ENCODE data around the gene COL5A1.

COL5A1 gene

DNA sequence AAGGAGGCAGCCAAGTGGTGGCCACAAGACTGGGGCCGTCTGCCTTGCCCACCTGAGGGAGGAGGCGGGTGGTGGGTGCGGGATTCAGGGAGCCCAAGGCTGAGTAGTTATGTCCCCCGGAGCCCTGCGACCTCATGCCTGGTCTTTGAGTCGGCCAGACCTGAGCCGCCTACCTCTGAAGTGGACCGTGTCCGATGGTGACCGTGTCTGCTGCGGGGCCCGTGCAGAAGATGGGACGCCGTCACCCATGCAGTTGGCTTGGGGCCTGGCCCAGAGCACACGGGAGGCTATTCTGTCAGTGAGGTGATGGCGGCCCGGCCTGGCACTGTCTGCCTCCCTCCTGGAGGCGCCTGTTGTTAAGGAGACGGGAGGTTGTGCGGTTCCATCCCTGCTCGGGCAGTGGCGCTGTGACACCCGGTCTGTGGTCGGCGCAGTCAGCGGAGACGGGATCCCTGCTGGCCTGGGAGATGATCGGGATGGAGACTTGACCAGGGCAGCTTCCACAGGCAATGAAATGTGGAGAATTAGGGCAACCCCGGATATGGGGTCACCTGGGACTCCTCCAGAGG, 176.5 kb downstream of the COL5A1 start:
- no peak for DNase-seq (ENCODE audit: low read depth)

- no peak for DNase-seq (ENCODE audit: low read depth)
These were observed 177.0 kb downstream of the COL5A1 start for GRCh38 chr9:134818591-134818990.

DNA sequence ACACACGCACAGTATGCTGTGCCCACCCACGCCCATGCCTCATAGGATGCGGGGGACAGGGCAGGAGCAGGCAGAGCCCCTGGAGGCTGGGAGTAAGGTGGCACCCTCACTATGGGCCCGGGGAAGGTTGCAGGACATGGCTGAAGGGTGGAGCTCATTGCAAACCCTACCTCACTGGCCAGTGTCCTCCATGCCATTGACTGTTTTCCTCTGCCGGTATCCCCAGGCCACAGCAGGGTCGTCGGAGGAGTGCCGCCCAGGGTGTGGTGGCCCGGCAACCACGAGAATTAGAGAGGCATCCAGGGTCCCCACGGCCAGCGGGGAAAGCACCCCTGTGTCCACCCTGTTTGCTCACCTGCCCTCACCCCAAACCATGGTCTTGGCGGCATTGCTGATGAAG, 179.3 kb downstream of the COL5A1 start:
- DNase-seq (ENCODE audit: low read depth), result no peak

- DNase-seq (ENCODE audit: low read depth), result no peak
These were observed 180.9 kb downstream of the COL5A1 start for GRCh38 chr9:134822541-134822940.

DNA sequence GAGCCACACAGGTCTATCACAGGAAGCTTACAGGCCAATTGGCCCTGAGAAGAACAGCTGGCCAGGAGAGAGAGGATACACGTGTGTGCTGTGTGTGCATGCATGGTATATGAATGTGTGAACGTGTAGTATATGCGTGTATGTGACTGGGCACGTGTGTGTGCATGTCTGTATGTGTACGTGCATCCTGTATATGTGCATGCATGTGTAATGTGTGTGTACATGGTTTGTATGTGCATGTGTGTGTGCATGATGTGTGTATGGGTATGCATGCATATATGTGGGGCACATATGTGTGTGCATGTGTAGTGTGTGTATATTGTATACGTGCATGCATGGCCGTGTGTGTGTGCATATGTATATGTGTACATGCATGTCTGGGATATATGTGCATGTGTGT, 182.0 kb downstream of the COL5A1 start:
- no peak for DNase-seq (ENCODE audit: low read depth)

DNA sequence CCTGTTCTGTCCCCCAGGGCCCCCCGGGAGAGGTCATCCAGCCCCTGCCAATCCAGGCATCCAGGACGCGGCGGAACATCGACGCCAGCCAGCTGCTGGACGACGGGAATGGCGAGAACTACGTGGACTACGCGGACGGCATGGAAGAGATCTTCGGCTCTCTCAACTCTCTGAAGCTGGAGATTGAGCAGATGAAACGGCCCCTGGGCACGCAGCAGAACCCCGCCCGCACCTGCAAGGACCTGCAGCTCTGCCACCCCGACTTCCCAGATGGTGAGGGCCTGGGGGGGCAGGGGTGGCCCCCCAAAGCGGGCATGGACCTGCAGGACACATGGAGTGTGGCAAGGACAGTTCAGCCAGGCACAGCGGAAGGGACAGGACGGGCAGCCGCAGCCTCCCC, 183.0 kb downstream of the COL5A1 start:
- DNase-seq (ENCODE audit: low read depth), result no peak

DNA sequence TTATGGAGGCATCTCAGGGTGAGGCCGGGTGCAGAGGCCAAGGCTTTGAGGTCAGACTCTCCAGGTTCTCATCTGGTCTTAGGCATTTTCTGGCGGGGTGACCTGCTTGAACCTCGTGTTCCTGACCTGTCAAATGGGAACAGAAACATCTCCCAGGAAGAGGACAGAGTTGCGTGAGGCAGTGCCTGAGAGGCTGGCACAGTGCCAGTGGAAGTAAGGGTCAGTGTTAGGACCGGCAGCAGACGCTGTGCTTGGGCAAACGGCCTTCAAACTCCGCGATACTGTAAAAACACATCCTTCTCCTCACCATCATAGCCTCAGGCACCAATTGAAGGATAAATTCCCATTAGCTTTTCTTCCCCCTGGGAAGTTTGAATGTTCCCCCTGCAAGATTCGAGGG, 183.4 kb downstream of the COL5A1 start:
- no peak for DNase-seq (ENCODE audit: low read depth)

DNA sequence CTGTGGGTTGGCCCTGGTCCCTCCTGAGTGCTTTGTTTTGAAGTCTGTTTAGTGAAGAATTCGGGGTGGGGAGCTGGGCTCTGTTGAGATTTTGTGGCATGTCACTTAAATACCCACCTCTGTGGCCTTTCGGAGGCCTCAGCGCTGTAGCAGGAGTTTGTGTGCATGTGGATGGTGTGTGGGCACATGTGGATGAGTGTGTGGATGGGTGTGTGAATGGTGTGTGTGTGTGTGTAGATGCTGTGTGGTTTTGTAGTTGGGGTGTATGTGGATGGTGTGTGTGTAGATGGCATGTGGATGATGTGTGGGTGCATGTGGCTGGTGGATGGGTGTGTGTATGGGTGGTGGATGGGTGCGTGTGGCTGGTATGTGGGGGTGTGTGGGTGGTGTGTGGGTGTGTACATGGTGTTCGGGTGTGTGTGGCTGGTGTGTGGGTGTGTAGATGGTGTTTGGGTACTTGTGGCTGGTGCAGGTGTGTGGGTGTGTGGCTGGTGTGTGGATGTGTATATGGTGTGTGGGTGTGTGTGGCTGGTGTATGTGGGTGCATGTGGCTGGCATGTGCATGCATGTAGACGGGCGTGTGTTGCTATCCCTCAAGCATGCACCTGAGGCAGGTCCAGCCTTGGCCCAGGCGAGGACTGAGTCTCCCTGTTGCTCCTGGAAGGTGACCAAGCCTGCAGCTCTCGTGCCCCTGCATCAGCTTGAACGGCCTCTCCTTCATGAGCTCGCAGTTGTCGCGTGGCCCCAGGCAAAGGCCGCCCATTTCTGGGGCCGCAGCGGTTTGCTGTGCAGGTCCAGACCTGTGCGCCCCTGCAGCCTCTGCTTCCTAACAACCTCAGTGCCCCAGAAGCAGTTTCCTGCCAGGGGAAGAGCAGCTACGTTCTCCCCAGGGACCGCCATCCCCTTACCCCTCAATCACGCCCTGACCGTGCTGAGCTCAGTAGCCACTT, 185.0 kb downstream of the COL5A1 start:
- no peak for DNase-seq (ENCODE audit: low read depth)

DNA sequence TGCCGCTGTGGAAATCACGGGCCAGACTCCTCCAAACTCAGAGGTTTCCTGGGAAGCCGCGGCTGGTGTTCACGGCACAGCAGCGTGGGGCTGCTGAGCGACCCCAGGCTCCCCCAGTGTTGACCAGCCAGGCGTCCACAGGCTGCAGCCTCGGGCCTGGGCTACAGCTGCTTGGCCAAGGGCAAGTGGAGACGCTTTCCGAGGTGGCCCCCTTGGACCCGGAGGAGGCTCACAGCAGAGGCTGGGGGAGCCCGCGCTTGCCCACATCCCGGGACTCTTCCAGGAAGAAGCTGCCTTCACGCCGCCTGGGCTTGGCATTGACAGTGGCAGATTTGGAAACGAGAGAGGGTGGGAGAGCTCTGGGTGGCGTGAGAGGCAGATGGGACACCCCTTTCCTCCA, 186.0 kb downstream of the COL5A1 start:
- no peak for DNase-seq (ENCODE audit: low read depth)

DNA sequence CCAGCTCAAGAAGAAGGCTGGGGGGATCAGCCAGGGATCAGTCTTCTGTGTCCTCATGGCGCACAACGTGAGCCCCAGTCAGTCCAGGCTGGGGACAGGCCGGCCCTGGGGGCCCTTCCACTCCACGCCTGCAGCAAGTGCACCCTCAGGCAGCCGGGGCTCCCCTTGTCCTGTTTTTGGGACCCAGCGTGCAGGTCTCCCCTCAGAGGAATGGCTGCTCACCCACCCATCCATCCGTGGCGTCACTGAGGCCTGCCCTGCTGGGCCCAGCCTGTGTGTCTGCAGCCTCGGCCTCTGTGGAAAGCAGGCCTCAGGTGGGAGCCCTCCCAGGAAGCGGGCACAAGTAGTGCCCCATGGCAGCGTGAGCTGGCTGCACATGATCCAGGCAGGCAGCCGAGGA, 186.4 kb downstream of the COL5A1 start:
- no peak for DNase-seq (ENCODE audit: low read depth)

- DNase-seq (ENCODE audit: low read depth), result no peak
These were observed 187.3 kb downstream of the COL5A1 start for GRCh38 chr9:134828892-134829291.

DNA sequence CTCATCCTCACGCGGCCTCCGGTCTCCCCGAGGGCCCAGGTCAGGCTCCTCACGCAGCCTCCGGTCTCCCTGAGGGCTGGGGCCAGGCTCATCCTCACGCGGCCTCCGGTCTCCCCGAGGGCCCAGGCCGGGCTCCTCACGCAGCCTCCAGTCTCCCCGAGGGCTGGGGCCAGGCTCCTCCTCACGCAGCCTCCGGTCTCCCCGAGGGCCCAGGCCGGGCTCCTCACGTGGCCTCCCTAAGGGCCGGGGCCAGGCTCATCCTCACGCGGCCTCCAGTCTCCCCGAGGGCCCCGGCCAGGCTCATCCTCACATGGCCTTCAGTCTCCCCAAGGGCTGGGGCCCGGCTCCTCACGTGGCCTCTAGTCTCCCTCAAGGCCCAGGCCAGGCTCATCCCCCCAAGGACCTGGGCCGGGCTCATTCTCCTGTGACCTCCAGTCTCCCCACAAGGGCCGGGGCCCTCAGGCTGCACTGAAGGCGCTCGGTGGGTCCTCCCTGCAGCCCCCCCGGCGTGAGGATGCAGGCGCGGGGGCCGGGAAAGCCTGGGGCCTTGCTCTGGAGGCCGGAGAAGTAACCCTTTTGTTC, 187.8 kb downstream of the COL5A1 start:
- no peak for DNase-seq (ENCODE audit: low read depth)

DNA sequence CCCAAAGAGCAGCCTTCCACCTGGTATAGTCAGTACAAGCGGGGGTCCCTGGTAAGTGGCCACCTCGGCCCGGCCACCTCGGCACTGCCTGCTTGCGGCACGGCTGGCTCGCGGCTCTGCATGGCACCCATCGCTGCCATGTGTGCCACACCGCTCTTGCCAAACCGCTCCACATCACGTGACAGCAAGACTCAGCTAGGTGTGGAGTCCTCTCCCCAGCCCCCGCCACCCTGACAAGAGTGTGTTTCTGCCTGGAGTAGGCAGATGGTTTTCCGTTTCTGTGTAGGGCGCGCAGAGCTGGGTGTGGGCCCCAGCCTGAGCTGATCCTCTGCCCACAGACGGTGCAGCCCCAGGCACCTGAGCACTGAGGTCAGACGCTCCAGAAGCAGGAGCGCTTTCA, 188.5 kb downstream of the COL5A1 start:
- no peak for DNase-seq (ENCODE audit: low read depth)

- no peak for DNase-seq (ENCODE audit: low read depth)
These were observed 189.5 kb downstream of the COL5A1 start for GRCh38 chr9:134830926-134831720.

GRCh38 chr9:134832471-134832870, 190.9 kb downstream of the COL5A1 start:
- no peak for DNase-seq (ENCODE audit: low read depth)

DNA sequence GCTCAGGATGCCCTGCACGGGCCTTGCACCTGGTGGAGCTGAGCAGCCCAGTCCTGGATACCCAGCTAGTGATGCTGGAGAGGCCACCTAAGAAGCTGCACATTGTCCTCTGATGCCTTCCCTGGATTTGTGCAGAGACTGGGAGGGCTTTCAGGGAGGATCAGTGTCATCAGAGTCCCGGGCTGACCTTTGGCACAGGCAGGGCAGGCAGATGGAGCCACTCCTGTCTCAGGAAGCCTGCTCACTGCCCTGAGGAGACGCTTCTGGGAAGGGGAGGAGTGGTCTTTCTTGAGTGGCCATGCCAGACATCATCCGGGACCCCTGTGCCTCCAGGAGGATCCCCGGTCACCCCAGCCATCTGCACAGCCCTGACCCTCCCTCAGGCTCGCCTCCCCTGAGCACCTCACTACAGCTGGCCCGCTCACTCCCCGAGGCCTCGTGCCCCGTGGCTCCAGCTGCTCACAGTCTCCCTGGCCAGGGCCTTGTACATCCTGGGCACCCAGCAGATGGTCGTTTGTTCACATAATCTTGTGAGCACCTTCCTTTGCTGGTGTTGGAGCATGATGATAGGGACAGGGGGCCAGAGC, 191.8 kb downstream of the COL5A1 start:
- no peak for DNase-seq (ENCODE audit: low read depth)

GRCh38 chr9:134834217-134834956, 192.8 kb downstream of the COL5A1 start:
- no peak for DNase-seq (ENCODE audit: low read depth)

GRCh38 chr9:134834957-134835419, 193.4 kb downstream of the COL5A1 start:
- no peak for DNase-seq (ENCODE audit: low read depth)

DNA sequence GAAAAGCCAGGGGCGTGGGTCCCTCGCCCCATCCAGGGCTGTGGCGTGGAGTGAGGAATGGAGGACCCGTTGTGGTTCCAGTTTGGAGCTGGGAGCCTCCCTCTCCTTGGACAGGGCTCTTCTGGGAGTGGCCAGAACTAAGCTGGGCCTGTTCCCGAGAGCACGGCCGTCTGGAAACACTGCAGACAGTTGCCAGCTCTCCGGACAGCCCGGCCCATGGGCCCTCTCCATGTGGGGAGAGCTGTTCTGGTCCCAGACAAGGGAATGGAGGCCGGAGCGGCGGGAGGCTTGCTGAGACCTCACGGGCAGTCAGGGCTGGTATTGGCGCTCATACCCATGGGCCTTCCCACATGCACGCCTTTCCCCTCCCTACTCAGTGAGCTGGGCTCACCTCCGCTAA, 193.8 kb downstream of the COL5A1 start:
- no peak for DNase-seq (ENCODE audit: low read depth)

DNA sequence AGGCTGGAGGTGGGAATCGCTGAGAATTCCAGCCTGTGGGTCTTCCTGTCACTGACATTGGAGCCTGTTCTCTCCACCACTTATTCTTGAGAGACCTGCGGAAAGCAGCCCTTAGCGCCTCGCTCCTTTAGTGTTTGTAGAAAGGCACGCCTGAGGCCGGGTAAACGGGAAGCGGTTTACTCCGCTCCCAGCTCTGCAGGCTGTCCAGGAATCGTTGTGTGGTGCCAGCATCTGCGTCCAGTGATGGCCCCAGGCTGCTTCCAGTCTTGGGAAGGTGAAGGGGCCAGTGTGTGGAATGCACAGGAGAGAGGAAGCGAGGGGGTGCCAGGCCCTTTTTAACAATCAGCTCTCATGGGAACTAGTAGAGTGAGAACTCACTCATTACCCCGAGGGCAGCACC, 194.4 kb downstream of the COL5A1 start:
- DNase-seq (ENCODE audit: low read depth), result no peak

- no peak for DNase-seq (ENCODE audit: low read depth)
These were observed 194.9 kb downstream of the COL5A1 start for GRCh38 chr9:134836406-134836970.
